GM18520 (cell line): ENCODE measurements around the gene HIRIP3.

Experiments used
- ATAC-seq: cut with Tn5 transposase; IDR thresholded peaks from one replicate; pipeline ENCODE4 v1.9.1; 2021; ENCODE audit not compliant: unreplicated experiment

HIRIP3 gene

DNA sequence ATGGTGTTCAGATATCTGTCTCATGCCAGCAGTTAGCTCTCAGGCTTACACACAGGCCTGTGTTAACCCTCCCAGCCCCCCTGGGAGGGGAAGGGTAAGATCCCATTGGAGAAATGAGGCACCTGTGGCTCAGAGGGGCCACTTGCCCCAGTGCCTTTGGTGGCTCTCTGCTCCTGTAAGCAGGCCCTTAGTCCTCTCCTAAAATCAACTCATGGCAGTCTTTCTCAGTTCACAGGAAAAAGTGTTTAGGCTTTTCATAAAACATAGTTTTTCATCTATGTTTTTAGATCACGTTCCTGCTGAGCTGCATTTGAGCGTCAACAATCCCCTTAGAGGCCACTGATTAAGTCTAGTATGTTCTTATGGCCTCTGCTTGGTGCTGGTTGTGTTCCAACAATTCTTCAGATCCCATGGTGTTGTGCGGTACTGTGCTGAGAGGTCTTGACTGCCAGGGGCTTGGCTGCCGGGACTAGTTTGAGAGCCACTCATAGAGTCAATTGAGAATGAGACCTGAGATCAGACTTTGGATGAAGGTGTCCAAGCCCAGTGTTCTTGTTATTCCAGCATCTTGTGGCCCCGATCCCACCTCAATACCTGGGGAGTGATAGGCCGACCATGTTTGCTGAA is 11.2 kb downstream of the HIRIP3 start:
- no peak for ATAC-seq

DNA sequence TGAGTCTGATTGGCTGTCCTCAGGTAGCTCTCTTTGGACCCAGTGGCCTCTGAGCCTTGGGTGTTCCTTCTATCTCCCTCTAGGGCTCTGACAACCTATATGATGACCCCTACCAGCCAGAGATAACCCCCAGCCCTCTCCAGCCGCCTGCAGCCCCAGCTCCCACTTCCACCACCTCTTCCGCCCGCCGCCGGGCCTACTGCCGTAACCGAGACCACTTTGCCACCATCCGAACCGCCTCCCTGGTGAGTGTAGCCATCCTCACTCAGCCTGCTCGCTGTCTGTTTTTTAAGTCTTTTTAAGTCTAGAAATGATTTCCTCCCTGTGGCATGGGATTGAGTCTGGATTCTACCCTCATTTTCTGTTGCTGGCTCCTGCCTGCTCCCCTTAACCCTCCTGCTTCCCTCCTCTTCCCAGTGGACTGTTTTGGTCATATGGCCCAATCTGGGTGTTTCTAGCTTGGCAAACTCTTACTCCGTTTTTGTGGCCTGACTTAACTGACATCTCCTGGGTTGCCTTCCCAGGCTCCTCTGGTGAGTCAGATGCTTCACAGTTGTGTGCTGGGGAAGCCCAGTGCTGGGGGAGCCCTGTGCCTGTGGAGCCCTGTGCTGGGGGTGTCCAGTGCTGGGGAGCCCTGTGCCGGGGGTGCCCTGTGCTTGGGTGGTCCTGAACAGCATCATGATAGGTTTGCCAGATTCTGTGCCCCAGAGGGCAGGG is 11.8 kb downstream of the HIRIP3 start:
- ATAC-seq = no peak

DNA sequence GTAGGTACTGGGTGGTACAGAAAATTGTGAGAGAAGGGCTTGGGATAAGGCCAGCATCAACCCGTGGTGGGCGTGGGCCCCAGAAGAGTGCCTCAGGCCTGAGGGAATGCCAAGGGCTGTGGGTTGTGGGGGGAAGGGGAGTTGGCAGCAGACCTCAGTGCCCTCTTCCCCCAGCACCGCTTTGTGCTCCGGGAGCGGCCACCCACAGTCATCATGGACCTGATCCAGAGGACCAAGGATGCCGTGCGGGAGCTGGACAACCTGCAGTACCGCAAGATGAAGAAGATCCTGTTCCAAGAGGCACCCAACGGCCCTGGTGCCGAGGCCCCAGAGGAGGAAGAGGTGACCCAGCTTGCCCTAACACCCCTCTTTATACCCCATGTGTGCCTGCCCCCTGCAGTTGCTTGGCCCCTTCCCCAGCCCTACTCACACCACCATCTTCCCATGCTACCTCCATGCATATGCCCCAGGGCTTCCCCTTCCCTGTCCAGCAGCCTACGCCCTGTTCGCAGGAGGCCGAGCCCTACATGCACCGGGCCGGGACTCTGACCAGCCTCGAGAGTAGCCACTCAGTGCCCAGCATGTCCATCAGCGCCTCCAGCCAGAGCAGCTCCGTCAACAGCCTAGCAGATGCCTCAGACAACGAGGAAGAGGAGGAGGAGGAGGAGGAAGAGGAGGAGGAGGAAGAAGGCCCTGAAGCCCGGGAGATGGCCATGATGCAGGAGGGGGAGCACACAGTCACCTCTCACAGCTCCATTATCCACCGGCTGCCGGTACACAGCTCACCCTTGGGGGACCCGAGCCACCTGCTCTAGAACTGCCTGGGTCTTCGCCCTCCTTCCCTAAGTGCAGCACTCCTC is 12.6 kb downstream of the HIRIP3 start:
- no peak for ATAC-seq

DNA sequence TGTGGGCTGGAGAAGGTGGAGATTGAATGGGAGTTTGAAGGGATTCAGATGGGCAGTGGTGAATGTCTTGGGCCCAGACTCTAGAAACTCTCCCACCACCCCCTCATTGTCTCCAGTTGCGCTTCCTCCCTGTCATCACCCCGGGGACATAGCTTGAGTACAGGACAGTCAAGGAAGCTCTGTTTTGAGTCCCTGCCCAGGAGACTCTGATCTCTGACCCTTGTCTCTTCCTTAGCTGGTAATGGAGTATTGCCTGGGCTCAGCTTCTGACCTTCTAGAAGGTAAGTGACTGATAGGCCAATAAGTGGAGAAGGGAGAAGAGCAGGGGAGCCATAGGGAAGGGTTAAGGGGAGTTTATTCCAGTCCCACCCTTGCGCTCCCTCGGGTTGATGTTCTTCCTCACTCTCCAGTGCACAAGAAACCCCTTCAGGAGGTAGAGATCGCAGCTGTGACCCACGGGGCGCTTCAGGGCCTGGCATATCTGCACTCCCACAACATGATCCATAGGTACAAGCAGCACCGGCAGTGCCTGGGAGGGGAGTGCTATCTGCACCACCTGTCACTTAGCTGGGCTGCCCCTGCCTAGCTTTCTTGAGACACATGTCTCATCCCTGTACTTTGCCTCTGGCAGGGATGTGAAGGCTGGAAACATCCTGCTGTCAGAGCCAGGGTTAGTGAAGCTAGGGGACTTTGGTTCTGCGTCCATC is 16.7 kb downstream of the HIRIP3 start:
- no peak for ATAC-seq

DNA sequence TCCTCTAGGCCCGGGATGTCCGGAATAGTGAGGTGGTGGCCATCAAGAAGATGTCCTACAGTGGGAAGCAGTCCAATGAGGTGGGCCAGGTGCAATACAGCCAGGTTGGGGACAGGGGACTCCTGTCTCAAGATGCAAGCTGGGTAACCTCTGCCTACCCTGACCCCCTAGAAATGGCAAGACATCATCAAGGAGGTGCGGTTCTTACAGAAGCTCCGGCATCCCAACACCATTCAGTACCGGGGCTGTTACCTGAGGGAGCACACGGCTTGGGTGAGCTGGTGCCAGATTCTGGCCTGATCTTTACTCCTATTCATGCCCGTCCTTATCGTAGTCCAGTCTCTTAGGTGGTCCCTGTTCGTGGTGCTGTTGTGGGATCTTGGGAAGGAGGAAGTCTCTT is 17.3 kb downstream of the HIRIP3 start:
- ATAC-seq = no peak

DNA sequence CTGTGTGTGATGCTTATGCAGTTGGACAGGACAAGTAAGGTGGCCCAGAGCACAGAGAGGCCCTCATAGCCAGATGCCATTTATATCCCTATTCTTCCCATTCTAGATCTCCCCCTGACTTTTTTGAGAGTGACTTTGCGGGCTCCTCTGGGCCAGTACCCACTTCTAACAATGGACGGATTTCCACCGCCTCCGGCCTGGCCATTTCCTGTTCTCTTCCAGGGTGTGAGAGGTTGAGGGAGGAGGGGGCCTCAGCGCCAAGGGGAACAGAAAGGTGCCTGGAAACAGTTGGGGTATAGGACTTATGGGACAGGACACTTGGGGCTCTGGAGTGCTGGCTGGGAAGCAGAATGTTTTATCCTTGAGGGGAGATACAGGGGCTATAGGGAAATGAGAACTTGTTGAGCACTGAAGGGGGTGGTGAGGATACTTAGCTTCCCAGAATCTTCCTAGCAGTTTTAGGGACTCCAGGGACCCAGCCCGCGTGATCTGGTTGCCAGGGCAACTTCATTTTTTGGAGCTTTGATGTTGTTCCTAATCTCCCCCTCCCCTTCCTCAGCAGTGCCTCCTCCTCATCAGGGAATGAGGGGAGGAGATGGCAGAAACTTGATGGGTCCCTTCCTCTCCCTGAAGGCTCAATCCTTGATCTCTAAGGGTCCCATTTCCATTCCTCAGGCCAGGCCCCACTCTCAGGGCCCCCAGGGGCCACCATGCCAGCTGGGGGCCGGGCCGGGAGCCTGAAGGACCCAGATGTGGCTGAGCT is 18.2 kb downstream of the HIRIP3 start:
- no peak for ATAC-seq

DNA sequence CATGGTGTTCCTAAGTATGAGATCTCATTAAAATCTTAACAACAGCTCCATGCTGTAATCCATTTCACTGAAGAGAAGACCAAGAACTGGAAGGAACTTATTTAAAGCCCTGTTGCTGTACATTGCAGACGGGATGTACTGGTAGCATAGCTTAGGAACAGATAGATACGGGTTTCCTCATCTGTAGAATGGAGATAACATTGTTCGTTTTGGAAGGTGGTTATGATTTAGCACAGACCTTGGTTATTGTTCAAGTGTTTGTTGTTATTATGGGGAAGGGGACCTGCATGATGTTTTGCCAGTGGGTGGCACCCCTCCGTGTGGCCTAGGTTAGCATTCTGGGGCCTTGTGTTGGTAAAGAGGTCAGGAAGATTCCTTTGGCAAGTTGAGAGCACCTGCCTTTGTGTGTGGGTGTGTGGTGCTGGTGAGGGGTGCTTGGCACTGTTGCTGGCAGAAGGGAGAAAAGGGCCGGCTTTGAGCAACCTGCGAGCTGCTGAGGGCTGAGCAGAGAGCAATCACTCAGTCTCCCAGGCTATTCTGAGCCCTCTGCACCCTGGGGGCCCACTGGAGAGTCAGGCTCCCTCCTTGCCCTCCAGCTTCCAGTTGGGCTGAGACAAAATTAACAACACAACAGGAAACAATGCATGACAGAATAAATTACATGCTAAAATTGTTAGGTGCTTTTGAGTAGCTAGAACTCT is 19.5 kb downstream of the HIRIP3 start:
- ATAC-seq = no peak

DNA sequence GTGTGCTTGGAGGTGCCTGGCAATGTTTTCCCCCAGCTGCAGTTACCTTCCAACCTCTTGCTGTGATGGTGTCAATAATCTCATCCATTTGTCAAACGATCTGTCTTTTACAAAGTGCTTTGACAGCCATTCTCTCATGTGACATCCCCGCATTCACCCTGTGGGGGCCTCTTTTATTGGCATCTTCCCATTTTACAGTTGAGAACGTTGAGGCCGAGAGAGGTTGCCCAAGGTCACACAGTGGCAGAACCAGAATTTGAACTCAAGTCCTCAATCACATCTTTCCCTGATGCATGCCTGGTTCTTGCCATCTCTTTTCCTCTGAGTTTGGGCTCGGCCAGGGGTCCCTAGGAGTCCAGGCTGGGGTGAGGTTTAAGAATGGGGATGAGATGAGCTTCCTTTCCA is 20.3 kb downstream of the HIRIP3 start:
- no peak for ATAC-seq

DNA sequence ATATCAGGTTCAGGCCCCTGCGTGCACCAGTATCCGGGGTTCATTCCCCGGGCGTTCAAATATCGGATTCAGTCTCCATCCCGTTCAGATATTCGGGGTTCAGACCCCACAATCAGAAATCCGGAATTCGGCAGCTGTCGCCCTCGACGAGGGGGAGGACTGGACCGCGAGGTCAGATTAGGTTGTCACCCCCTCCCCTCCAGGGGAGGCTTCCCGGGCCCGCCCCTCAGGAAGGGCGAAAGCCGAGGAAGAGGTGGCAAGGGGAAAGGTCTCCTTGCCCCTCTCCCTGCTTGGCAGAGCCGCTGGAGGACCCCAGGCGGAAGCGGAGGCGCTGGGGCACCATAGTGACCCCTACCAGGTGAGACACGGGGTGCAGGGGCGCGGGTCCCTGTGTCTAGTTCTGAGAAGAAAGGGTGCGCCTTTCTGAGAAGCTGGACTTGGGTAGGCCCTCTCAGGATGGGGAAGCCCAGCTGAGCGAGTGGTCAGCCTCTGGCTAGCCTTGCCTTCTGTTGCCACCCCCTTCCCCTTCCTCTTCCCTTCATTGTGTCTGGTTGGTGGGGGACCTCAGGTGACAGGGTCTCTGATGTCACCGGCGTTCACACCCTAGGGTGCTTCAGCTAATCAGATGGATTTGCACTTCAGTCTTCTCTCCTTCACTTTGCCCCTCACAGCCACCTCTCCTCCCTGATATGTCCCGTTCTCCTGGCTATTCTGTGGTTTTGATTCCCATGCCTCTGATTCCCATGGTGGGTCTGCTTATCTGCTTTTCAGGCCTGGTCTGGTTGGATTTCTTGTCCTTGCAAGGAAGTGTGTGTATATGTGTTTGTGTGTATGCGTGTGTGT is 20.9 kb downstream of the HIRIP3 start:
- no peak for ATAC-seq

DNA sequence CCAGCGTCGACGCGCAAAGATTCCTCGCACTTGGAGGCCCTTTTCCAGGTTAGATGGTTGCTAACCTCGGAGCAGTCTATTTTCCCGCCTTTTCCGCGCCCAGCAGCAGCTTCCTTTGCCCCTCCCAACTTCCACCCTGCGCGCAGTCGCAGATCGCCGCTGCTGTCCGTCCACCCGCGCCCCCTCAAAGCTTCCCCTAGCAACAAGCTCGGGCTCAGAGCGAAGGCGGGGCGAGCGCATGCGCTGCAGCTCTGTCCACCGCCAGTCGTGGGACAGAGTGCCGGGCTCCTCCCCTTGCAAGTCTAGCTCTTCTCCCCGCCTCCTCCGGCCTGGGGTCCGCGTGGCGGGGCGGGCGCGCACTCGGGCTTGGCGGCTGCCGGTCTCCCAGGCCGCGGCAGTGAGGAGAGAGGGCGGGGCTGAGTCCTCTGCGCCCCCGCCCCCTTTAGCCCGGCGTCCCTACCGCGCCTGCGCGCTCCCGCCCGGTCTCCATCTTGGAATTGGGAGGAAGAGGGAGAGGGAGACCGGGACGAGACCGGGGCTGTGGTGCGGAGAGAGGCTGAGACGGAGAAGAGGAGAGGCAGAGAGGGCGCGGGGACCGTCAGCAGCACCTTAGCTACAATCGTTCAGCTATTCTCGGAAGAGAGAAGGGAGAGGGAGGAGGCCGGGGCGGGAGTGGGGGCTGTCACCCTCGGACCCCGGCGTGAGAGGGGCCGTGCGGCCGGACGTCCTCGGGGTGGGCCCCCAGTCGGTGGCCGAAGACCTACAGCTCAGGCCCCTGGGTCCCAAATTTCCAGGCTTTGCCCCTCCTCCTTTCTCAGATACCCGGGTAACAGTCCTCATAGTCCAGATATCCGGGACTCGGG is 21.8 kb downstream of the HIRIP3 start, which contains the start of gene TAOK2:
TSS of gene TAOK2 (plus strand) at position 485 of the 863 bp plus-strand sequence. CDS start 3,905 bp downstream, outside the sequence.
- peak; percentile 88 for ATAC-seq

DNA sequence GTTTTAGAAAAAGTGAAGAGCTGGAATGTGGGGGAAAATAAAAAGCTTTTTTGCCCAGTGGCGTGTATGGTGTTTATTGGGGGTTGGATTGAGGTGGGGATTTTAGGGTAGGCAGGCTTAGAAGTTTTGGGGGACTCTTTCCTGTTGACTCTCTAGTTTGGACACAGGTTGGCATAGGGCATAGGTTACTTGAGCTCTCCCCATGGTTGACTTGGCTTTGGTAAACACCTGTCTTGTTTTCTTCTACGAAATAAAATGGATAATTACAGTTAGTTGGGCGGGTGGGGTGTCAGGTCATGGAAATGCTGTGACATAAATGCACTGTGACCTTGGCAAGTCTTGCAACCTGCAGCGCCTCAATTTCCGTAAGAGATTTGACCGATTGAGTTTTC is 22.4 kb downstream of the HIRIP3 start:
- ATAC-seq = no peak

DNA sequence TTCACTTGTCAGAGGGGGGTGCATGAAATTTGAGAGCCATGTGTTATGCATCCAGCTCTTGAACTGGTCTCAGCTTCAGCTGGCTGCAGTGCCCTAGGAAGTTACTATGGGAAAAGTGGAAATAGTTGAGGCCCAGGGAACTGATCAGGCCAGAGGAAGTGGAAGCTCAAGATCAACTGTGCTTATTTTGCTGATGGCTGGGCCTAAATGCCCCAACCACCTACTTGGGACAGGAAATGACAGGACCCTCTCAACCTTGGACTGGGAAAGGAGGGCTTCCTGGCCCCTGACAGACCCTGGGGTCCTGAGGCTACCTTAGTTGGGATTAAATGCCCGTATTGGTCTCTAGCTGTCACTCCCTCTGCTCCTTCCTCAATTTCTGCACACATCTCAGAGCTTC is 22.9 kb downstream of the HIRIP3 start:
- no peak for ATAC-seq

DNA sequence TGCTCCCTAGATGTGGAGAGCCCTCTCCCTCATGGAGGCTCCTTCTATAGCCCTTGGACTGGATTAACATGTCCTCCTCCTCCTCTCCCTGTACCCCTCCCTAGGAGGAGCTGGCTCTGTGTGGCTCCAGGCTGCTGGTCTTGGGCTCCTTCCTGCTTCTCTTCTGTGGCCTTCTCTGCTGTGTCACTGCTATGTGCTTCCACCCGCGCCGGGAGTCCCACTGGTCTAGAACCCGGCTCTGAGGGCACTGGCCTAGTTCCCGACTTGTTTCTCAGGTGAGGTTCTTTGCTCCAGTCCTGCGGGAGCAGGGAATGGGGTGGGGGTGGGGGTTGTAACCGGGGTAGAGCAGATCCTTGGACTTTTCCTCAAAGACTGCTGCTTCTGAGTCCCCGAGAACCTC is 24.1 kb downstream of the HIRIP3 start:
- ATAC-seq = no peak

DNA sequence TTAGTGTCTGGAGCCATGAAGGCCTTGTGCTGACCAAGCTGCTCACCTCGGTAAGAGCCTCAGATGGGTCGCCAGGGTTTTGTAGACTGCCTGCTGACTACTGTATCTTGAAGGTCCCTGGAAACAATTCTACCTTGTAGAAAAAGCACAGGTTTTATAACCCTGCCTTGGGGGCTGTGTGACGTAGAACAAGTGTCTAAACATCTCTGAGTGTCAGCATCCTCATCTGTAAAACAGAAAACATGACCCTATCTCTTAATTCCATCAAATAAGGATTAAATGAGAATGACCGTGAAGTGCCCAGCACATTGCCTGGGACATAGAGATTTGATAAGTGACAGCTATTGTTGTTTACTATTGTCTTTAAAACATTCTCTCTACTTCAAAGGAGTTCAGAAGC is 27.2 kb downstream of the HIRIP3 start:
- ATAC-seq = no peak

DNA sequence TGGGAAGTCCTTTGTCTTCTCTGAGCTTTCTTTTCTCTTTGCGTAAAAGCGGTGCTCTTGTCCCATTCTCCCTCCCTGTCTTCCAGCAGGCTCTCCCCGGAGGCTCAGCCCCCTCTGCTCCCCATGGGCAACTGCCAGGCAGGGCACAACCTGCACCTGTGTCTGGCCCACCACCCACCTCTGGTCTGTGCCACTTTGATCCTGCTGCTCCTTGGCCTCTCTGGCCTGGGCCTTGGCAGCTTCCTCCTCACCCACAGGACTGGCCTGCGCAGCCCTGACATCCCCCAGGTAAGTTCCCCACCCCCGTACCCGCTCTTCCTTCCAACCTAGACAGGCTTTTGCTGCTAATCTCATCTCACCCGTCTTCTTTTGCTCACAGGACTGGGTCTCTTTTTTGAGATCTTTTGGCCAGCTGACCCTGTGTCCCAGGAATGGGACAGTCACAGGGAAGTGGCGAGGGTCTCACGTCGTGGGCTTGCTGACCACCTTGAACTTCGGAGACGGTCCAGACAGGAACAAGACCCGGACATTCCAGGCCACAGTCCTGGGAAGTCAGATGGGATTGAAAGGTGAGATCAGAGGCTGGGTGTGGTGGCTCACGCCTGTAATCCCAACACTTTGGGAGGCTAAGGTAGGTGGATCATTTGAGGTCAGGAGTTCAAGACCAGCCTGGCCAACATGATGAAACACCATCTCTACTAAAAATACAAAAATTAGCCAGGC is 32.2 kb downstream of the HIRIP3 start:
- no peak for ATAC-seq

DNA sequence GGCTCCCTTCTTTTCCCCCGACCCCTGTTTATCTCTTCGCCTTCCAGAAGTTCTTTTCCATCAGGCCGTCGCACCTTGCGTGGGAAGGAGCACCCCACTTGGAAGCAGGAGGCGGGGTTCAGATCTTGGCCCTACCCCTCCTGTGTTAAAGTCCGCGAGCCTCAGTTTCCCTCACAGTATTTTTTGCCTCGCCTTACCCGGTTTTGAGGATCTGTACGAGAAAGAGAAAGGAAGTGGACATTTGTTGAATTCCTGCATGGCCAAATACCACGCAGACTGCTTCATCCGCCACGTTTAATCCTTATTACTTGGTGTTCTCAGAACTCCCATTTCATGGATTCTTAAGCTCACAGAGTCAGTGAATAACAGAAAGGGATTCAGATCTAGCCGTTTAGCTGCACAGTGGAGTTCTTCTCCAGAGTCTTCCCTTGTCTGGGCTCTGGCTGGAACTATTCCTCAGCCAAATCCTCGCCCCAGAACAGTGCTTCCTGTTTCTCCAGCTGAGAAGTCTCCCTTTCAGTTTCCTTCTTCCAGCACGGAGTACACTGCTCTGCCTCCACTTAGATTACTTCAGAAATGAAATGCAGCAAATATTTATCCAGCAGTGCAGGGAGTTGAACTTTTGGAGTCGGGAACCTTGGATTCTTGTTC is 32.9 kb downstream of the HIRIP3 start:
- no peak for ATAC-seq
